GM19025 (cell line): ENCODE measurements around the gene PRPSAP1.
"Not testable (repeated sequence)": the region's sequence is repeated elsewhere in the genome, so short reads cannot be mapped to it uniquely, and the experiment has no call there.

Source experiments
- ATAC-seq: cut with Tn5 transposase; IDR thresholded peaks from one replicate; pipeline ENCODE4 v1.9.1; 2021; ENCODE audit warnings: mild to moderate bottlenecking, low read depth, moderate library complexity; ENCODE audit not compliant: unreplicated experiment

PRPSAP1 gene

DNA sequence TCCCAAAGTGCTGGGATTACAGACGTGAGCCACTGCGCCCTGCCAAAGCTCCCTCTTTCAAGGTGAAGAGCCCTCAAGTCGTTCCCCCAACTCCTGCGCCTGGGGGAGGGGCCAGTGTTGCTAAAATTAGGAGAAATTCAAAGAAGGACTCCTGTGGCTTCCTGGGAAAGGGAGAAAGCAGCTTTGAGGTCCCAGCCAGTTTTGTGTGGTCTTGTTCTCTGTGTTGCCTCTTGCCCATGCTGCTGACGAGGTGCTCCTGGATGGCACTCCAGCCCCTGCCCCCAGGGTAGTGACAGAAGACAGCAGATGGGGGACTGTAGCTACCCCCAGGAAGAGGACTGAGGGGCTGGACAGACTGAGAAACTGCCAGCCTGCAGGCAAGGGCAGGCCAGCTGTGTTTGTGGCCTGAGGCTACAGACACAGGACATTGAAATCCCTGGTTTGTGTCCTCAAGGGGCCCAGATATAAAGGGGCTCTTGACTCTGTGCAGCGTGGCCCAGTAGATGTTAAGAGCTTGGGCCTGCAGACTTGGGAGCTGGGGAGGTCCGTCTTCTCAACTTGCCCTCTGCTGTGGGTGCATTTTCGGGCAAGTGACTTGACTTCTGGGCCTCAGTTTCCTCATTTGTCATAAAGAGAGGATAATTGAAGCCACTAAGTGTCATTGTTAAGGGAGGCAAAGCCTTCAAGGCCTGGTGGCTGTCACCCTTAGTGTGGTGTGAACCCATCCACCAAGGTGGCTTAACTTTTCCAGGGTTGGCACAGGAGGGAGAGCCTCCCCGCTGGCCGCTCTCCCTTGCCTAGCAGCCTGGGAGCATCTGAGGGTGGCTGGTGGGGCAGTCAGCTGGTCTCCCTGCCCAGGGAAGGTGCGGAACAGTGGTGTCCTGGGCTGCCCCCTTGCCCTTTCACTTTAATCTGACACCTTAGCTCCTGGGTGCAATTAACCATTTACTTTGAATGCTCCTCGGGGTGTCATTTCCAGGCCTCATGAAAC is 84.4 kb downstream of the PRPSAP1 start:
- no peak for ATAC-seq

DNA sequence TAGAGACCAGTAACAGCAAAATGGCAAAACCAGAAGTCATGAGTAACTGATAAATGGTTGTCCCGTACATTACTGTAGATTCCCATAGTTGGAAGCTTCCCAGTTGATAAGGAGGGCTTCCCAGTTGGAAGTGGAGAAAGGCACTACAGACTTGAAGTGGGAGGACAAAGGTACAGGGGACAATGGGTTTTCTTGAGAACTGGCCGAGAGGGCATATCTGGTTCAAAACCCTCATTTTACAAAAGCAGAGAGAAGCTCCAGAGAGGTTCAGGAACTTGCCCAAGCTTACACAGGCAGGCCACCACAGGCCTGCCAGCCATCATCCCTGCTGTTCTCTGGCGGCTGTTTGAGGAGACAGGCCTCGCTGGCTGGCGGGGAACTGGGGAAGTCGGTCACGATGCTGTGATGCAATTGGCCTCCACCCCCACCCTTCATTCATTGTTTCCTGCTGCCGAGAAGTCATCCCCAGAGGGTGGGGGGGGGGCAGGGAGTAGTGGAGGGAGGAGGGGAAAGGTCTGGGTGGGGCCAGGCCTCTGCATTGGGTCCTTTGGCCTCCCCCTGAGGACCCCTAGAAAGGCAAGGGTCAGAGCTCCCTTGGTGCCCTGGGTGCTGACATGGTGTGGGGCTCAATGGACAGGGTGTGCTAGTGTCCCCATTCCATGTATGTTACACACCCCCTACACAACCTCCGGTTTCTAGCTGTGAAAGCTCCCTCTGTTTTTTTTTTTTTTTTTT is 85.5 kb downstream of the PRPSAP1 start:
- ATAC-seq = no peak

DNA sequence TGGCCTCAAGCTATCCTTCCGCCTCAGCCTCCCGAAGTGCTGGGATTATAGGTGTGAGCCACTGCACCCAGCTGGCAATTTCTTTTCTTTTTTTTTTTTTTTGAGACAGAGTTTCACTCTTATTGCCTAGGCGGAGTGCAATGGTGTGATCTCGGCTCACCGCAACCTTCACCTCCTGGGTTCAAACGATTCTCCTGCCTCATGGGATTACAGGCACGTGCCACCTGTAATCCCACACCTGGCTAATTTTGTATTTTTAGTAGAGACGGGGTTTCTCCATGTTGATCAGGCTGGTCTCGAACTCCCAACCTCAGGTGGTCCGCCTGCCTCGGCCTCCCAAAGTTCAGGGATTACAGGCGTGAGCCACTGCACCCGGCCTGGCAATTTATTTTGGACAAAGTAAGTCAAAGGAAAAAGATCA is 86.1 kb downstream of the PRPSAP1 start:
- ATAC-seq = not testable (repeated sequence)

DNA sequence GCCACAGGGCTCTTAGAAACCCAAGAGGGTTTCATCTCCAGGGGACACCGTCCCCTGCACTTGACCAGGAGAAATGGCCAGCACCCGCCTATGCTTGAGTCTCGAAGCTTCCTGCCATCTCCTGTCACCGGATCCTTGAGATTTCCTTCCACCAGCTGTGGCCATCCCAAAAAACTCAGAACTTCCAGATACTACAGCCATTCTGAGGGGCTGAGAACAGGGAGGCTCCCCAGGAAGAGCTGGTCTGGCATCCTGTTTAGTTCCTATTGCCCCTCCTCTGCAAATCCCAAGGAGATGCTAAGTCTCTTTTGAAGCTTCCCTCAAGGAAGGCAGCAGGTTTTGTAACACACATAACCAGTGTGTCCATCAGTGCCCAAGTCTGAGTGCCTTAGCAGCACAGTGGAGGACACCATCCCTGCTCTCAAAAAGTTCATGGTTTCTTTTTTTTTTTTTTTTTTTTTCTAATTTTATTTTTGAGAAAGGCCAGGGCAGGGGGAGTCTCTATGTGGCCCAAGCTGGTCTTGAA is 86.6 kb downstream of the PRPSAP1 start:
- no peak for ATAC-seq

DNA sequence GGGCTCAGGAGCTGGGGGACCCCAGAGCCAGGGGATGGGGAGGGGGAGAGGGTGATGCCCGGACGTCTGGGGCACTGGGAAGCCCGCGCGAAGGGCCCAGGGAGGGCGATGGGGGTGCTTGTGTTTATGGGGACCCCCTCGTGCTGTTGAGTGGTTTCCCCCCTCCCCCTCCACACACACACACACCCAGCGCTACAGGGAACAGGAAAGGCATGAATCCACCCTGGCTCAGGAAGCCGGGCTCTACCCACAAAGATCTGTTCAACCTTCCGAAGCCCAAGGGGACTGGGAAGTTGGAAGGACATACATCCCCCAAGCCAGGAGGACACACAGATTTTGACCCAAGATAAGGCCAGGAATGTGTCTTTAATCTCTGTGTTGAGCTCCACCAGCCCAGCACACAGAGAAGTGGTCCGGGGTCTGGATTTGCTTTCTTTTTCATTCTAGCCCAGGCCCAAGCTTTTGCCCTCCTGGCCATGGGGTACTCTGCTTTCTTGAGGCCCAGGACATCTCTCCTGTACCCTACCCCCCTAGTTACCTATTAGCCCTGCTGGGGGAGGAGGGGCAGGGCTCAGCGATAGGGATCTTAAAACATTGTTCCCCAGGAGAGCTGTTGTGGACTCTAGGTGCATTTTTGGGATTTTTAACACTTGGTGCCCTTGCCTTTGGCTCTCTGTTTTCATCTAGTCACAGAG is 87.3 kb downstream of the PRPSAP1 start:
- ATAC-seq = no peak

DNA sequence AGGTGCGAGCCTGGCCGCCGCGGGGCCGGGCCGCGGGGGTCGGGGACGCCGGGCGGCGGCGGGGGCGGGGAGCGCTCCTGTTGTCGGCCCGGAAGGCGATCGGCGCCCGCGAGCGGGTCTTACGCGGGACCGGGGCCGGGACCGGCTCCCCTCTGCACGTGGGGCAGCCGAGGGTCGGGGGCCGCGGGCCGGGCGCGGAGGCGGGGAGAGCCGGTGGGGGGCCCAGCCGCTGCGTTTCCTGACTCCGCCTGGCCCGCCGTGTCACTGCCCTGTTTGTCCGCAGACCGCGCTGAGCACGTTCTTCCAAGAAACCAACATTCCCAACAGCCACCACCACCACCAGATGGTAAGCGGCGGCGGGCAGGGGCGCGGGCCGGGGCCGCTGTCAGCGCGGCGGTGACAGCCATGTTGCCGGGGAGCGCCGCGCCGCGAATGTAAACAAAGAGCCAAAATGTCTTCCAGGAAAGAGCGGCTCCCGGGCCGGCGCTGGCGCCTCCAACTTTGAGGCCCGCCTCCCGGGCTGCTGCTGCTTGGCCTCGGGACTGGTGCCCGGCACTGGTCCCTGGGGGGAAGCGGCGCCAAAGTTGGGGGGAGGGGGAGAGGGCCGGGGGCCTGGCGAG is 88.0 kb downstream of the PRPSAP1 start:
- no peak for ATAC-seq

DNA sequence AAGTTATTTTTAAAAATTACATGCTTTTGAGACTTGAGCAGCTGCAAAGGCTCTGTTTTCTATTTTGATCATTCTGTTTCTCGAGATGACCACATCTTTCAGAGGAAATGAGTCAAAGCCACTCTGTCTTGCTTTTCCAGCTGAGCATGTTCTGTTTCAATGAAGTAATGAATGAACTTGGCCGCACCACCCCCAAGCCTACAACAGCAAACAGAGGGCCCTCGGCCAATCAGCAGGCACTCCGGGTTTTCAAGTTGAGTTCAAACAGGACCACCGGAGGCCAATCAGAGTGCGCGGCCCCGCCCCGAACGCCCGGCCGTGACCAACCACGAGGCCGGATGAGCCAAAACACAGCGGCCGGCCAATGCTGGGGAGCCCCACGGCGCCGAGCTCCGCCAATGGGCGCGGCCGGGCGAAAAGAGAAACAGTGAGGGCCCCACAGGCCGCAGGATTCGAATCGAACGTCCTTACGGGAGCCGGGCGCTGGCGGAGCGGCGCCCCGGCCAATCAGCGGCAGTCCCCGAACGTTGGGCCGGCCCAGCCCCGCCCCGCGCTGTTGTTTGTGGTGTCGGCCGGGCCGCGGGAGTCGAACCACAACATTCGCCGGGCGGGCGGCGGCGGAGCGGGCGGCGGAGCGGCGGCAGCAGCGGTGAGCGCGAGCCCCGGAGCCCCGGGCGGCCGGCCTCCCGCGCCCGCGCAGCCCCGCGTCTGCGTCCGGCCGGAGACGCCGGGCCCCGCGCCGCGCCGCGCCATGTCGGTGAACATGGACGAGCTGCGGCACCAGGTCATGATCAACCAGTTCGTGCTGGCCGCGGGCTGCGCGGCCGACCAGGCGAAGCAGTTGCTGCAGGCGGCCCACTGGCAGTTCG is 88.7 kb downstream of the PRPSAP1 start, which contains the start of gene UBALD2:
UBALD2 (plus strand) TSS at position 594 of the 869 bp plus-strand sequence; CDS start at position 752, 158 bp downstream.
- peak; percentile 64 for ATAC-seq

DNA sequence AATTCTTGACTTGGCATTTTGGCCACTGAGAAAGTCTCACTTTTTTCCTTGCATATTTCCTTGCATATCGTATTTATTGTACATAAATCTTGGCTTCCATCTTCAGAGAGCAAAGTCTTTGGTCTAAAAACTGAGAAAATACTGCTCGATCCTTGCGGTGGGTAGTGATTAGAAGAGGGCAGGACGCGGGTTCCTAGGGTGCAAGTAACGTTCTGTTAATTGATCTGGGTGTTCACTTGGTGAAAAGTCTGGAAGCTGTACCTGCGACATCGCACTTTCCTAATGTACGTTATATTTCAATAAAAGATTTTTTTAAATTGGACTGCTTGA is 89.3 kb downstream of the PRPSAP1 start:
- no peak for ATAC-seq

DNA sequence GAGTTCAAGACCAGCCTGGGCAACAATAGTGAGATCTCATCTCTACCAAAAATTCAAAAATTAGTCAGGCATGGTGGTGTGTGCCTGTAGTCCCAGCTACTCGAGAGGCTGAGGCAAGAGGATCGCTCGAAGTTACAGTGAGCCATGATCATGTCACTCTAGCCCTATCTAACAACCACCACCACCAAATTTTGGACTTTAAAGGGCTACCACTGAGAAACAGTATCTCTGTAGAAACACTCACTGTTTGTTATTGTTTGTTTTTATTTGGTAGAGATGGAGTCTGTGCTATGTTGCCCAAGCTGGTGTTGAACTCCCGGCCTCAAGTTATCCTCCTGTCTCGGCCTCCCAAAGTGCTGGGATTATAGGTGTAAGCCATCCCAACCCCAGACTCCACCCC is 89.8 kb downstream of the PRPSAP1 start:
- ATAC-seq = no peak

DNA sequence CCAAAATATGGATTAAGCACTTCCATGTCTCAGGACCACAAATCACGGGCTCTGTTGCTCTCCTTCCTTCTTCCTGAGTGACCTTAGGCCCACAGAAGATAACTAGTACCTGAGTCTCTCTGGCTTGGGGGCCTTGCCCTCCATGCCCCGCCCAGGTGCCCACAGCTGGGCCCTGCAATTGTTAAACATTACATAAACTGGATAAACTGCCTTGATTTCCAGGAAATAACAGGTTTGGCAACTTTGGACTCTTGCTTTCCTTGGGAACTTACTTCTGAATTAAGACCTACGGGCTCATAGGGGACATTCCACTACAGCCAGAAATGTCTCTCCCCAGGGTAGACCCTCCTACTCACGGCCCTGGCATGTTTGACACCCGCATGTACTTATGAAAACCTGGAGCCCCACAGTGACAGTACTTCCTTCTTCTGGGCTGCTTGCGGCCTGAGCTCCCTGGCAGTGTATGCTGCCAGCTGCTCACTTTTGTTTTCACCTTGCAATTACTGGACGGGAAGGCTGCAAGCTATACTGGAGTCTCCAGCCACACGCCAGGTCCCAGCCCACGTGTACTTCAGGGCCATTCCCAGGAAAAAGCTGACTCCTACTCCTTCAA is 90.9 kb downstream of the PRPSAP1 start:
- no peak for ATAC-seq

DNA sequence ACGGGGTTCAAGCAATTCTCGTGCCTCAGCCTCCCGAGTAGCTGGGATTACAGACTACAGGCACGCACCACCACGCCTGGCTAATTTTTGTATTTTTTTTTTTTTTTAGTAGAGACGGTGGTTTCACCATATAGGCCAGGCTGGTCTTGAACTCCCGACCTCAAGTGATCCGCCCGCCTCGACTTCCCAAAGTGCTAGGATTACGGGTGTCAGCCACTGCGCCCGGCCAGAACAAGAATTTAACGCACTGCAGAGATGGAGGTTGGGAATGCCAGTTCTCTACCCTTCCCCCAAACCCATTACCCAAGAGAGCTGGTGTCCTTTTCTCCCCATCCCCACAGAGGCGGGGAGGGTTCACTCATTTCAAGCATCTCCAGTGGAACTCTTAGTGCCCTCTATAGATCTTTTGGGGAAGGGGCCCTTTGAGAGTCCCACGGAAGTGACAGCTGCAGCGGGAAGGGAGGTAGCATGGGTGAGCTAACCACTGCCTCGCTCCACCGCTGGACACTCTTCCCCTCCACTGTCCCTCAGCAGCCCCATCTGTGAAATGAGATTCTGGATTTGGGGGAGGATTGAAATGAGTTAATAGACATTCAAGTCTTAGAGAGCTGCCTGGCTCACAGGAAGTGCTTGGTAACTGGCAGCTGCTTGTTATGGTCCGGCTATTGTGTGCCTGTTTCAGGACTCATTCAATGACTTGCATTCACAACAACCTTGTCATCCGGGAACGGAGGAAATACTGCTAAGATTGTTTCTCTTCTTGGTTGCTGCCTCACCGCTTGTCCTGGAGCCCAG is 92.1 kb downstream of the PRPSAP1 start:
- no peak for ATAC-seq

DNA sequence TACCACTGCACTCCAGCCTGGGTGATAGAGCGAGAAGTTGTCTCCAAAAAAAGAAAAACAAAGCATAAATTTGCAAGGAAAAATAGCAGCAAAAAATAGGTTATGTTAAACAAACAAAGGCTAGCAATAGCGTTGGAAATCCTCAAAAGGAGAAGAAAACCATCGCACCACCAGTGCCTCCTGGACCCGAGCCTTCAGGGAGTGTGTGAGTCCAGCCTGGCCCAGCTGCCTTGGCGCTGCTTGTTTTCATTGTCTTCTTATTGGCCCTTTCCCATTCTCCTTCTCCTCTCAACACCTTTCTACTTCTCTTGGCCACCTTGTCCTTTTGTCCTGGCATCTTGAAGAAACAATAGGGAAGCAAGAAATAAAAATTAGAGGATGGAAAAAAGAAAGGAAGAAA is 93.0 kb downstream of the PRPSAP1 start:
- no peak for ATAC-seq

DNA sequence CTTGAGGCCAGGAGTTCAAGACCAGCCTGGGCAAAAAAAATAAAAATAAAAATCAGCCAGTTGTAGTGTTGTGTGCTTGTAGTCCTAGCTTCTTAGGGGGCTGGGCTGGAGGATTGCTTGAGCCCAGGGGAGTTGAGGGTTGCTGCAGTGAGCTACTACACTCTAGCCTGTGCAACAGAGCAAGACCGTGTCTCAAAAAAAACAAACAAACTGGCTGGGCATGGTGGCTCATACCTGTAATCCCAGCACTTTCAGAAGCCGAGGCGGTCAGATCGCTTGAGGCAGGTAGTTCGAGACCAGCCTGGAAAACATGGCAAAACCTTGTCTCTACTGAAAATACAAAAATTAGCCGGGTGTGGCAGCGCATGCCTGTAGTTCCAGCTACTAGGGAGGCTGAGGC is 93.5 kb downstream of the PRPSAP1 start:
- ATAC-seq = no peak
